Endothelial cell (in vitro differentiated cells): ENCODE data around the gene PPP2R3B. TPM values are rescaled to one million over a fixed set of nuclear protein-coding genes. Genes with fewer than 3 reads are reported as not detected.
"Not testable (repeated sequence)": the region's sequence is repeated elsewhere in the genome, so short reads cannot be mapped to it uniquely, and the experiment has no call there.

Experiments used
- DNase-seq: peaks from one replicate; pipeline ENCODE4 v3.0.0; 2021; ENCODE audit warnings: low spot score
- H3K27ac Mint-ChIP-seq: one replicate; pipeline ENCODE4 v1.8.0; 2021; ENCODE audit warnings: mixed read lengths, inconsistent platforms; ENCODE audit not compliant: unreplicated experiment
- H3K27me3 Mint-ChIP-seq: one replicate; pipeline ENCODE4 v1.8.0; 2021; ENCODE audit warnings: mild to moderate bottlenecking, moderate library complexity, mixed read lengths, inconsistent platforms; ENCODE audit not compliant: unreplicated experiment
- H3K36me3 Mint-ChIP-seq: one replicate; pipeline ENCODE4 v1.8.0; 2021; ENCODE audit warnings: mild to moderate bottlenecking, low read depth, mixed read lengths, inconsistent platforms; ENCODE audit not compliant: unreplicated experiment
- H3K4me1 Mint-ChIP-seq: one replicate; pipeline ENCODE4 v1.8.0; 2021; ENCODE audit warnings: mild to moderate bottlenecking, mixed read lengths, inconsistent platforms; ENCODE audit not compliant: unreplicated experiment
- H3K4me3 Mint-ChIP-seq: one replicate; pipeline ENCODE4 v1.8.0; 2021; ENCODE audit warnings: mild to moderate bottlenecking, mixed read lengths, inconsistent platforms; ENCODE audit not compliant: unreplicated experiment
- H3K9me3 Mint-ChIP-seq: one replicate; pipeline ENCODE4 v1.8.0; 2021; ENCODE audit warnings: mixed read lengths, inconsistent platforms; ENCODE audit not compliant: unreplicated experiment
- total RNA-seq: library from RNA; stranded (reverse); fragmentation: NEBNext Ultra II Directional; extraction: Animal tissue kit (Norgen Biotek cat#: 25700); gene quantifications from one replicate; pipeline ENCODE4 v1.2.1, GENCODE V29; 2021; ENCODE audit not compliant: unreplicated experiment
- TF ChIP-seq, protein P1 (sequence below): fragments of 200-600 bp; sonication (generic); IDR thresholded peaks from one replicate; pipeline ENCODE4 v1.5.0; 2021; ENCODE audit warnings: antibody characterized with exemption; ENCODE audit not compliant: unreplicated experiment

PPP2R3B gene
- total RNA-seq, 1 donor from 2014 or later = 44.0 TPM

- Mint-ChIP-seq H3K4me3 (no peak overlapping the region), H3K36me3 (peaks cover 36% of the 10 kb centered on the region), H3K27me3 (peaks cover 19% of the 10 kb centered on the region), H3K9me3 (no peaks in the 10 kb centered on the region), H3K4me1 (peaks cover 13% of the 10 kb centered on the region), H3K27ac (no peak overlapping the region)
- no peak for DNase-seq
- TF ChIP-seq, protein P1, sequence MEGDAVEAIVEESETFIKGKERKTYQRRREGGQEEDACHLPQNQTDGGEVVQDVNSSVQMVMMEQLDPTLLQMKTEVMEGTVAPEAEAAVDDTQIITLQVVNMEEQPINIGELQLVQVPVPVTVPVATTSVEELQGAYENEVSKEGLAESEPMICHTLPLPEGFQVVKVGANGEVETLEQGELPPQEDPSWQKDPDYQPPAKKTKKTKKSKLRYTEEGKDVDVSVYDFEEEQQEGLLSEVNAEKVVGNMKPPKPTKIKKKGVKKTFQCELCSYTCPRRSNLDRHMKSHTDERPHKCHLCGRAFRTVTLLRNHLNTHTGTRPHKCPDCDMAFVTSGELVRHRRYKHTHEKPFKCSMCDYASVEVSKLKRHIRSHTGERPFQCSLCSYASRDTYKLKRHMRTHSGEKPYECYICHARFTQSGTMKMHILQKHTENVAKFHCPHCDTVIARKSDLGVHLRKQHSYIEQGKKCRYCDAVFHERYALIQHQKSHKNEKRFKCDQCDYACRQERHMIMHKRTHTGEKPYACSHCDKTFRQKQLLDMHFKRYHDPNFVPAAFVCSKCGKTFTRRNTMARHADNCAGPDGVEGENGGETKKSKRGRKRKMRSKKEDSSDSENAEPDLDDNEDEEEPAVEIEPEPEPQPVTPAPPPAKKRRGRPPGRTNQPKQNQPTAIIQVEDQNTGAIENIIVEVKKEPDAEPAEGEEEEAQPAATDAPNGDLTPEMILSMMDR = no peak
Observed at GRCh38 chrX:353566-354535, 32.9 kb downstream of the PPP2R3B start.

- TF ChIP-seq, protein P1 = no peak
- Mint-ChIP-seq H3K9me3 (no peaks in the 10 kb centered on the region), H3K36me3 (peaks cover 41% of the 10 kb centered on the region), H3K4me3 (peak overlapping the region; percentile 67), H3K4me1 (peaks cover 14% of the 10 kb centered on the region), H3K27me3 (peaks cover 15% of the 10 kb centered on the region), H3K27ac (no peak overlapping the region)
- no peak for DNase-seq
Observed at GRCh38 chrX:352582-353314, 34.0 kb downstream of the PPP2R3B start.

GRCh38 chrX:352181-352580, 34.5 kb downstream of the PPP2R3B start:
- H3K36me3 Mint-ChIP-seq = peaks cover 36% of the 10 kb centered on the region
- peaks cover 12% of the 10 kb centered on the region for H3K27me3 Mint-ChIP-seq
- H3K9me3 Mint-ChIP-seq = no peaks in the 10 kb centered on the region
- no peak overlapping the region for H3K4me3 Mint-ChIP-seq
- peaks cover 9% of the 10 kb centered on the region for H3K4me1 Mint-ChIP-seq
- DNase-seq = no peak
- TF ChIP-seq, protein P1 = no peak
- no peak overlapping the region for H3K27ac Mint-ChIP-seq

DNA sequence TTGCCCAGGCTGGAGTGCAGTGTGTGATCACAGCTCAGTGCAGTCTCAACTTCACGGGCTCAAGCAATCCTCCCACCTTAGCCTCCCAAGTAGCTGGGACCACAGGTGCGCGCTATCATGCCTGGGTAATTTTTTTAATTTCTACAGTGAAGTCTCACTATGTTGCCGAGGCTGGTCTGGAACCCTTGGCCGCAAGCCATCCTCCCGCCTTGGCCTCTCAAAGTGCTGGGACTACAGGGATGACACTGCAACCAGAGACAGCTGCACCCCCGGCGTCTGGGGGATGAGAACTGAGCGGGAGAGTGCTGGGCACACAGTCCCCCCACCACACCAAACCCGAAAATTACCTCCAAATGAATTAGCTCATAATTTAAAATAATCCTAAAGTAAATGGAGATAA, 35.0 kb downstream of the PPP2R3B start:
- Mint-ChIP-seq H3K9me3 (no peaks in the 10 kb centered on the region), H3K4me1 (peaks cover 4% of the 10 kb centered on the region), H3K4me3 (no peak overlapping the region), H3K27ac (no peak overlapping the region), H3K36me3 (peaks cover 35% of the 10 kb centered on the region), H3K27me3 (peaks cover 15% of the 10 kb centered on the region)
- TF ChIP-seq, protein P1 = no peak
- DNase-seq = no peak

DNA sequence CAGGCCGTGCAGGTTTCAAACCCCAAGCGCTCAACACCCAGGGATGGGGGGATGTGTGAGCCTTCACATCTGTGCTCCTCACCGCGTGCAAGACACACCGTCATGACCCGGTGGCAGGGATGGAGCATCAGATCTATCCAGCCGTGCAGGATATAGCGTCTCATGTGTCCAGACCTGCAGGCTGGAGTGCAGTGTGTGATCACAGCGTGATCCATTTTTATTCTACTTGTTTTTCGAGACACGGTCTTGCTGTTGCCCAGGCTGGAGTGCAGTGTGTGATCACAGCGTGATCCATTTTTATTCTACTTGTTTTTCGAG, 35.4 kb downstream of the PPP2R3B start:
- H3K9me3 Mint-ChIP-seq, H3K27ac Mint-ChIP-seq, DNase-seq, H3K4me3 Mint-ChIP-seq, H3K4me1 Mint-ChIP-seq: not testable (repeated sequence)
- Mint-ChIP-seq H3K27me3 (peaks cover 15% of the 10 kb centered on the region), H3K36me3 (peaks cover 33% of the 10 kb centered on the region)
